HUES64 (cell line): ENCODE measurements around the gene MVB12B.

Experiments used
- H3K27ac ChIP-seq: 2 replicates; pipeline ENCODE4 v1.7.0; 2013; ENCODE audit warnings: low read depth, low read length, inconsistent platforms
- H3K27me3 ChIP-seq: 2 replicates; pipeline ENCODE4 v1.6.1; 2013; ENCODE audit warnings: mild to moderate bottlenecking, low read length; ENCODE audit not compliant: insufficient read depth
- H3K36me3 ChIP-seq: 2 replicates; pipeline ENCODE4 v1.6.1; 2013; ENCODE audit warnings: mild to moderate bottlenecking, low read length; ENCODE audit not compliant: insufficient read depth
- H3K4me1 ChIP-seq: 2 replicates; pipeline ENCODE4 v1.6.1; 2013; ENCODE audit warnings: mild to moderate bottlenecking, low read length, moderate library complexity; ENCODE audit not compliant: insufficient read depth
- H3K4me3 ChIP-seq: 2 replicates; pipeline ENCODE4 v1.5.1; 2013; ENCODE audit warnings: mild to moderate bottlenecking, low read length, moderate library complexity
- H3K9ac ChIP-seq: 2 replicates; pipeline ENCODE4 v1.6.1; 2013; ENCODE audit warnings: mild to moderate bottlenecking, low read depth, low read length
- H3K9me3 ChIP-seq: 2 replicates; pipeline ENCODE4 v1.6.1; 2013; ENCODE audit warnings: low read depth, low read length; ENCODE audit not compliant: insufficient read depth
- WGBS: fragments of 150-250, 120-280 bp; methylation state at CpG from one replicate; pipeline ENCODE4 v1.1.7; 2013; ENCODE audit warnings: missing lambda C conversion rate; 5-methylcytosine and 5-hydroxymethylcytosine counted together

The MVB12B gene

DNA sequence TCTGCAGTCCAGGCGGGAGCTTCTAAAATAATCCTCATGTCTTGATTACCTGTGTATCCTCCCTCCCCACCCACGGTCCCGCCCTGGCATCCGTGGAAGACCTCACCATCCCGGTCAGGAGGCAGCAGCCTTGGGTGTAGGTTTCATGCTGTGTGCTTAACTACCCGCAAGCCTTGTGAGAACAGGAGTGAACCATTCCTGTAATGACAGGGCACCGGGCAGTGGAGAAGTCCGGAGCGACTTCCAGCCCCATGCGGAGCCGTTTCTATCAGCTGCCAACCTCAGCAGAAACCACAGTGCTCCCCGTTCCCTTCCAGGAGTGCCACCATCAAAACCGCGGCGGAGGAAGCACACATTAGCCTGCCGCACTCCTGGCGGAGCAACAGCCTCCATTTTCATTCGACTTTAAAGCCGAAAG, 163.6 kb downstream of the MVB12B start:
- Histone ChIP-seq H3K27me3 (no peaks in the 10 kb centered on the region), H3K4me3 (no peak overlapping the region), H3K9me3 (no peaks in the 10 kb centered on the region), H3K27ac (no peak overlapping the region), H3K9ac (no peak overlapping the region), H3K36me3 (no peaks in the 10 kb centered on the region), H3K4me1 (peaks cover 6% of the 10 kb centered on the region; the same call in 1 of the 2 replicates)
- 66% methylated on average over 19 of the region's 19 CpGs for WGBS

DNA sequence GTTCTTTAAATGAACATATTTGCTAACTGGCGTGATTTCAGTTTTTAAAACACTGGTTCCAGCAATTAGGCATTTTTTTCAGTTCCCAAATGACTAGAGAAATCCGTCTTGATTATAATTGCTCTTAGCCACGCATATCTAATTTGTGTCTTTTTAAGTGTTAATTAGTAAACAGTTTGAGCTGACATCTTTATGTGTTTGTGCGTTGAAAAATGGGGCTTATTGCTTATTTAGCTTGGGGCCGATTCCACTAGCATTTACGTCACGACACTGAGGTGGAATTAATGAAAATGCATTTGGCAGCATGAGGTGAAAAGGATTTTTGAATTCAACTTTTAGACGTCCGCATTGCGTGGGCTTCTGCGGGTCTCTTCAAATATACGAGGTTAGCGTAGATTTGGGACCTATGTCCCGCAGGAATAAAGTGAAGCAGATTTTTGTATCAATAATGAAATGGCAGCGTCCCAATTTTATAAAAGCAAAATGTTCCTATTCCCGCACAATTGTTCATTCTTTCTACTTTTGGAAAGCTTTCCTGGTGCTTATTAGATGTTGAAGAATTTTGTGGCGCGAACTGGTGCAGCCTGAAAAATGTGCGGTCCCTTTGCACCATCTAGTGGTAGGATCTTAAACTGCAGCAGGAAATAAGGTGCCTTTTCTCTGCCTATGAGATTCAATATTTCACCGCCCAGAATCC, 164.4 kb downstream of the MVB12B start:
- Histone ChIP-seq H3K27me3 (no peaks in the 10 kb centered on the region), H3K4me1 (peaks cover 6% of the 10 kb centered on the region; the same call in 1 of the 2 replicates), H3K27ac (no peak overlapping the region), H3K36me3 (no peaks in the 10 kb centered on the region), H3K9ac (no peak overlapping the region), H3K4me3 (no peak overlapping the region), H3K9me3 (no peaks in the 10 kb centered on the region)
- WGBS: 70% methylated on average over 17 of the region's 20 CpGs

DNA sequence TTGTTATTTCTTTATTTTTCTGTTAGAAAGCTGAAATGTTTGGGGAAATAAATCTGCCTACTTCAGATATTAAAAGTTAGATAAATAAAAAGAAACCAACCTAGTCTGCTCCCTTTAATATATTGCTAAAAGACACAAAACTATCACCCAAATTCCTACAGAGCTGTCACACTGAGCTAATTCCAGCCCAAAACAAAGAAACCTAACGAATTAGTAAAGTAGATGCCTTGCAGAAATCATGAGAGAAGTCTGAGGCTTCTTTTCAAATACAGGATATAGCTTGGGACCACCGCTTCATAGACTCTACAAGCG, 164.9 kb downstream of the MVB12B start:
- whole genome bisulfite sequencing: 66% methylated on average over 3 of the region's 3 CpGs
- no peaks in the 10 kb centered on the region for H3K27me3 ChIP-seq

DNA sequence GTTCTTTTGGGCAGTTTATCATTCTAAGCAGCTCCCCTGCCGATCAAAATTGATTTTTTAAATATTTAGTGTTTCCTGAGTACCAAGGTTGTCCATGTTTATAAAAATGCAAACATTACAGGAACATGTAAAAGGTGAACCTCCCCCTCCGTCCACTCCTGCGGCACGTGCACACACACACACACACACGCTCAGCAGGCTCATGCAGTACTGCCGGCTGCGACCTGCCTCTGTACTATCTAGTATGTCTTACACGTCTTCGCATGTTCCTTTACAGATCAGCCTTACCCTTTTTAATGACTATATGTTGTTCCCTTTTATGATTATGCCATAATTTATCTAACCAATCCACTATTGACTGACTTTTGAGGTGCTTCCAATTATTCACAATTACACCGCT, 165.3 kb downstream of the MVB12B start:
- Histone ChIP-seq H3K27ac (no peak overlapping the region), H3K9me3 (no peaks in the 10 kb centered on the region), H3K4me1 (peaks cover 6% of the 10 kb centered on the region; the same call in 1 of the 2 replicates), H3K27me3 (no peaks in the 10 kb centered on the region), H3K36me3 (no peaks in the 10 kb centered on the region), H3K9ac (no peak overlapping the region), H3K4me3 (no peak overlapping the region)
- 83% methylated on average over 9 of the region's 10 CpGs for WGBS

More for the DNA sequence above, 164.9 kb downstream of the MVB12B start:
- no peaks in the 10 kb centered on the region for H3K9me3 ChIP-seq
- H3K27ac ChIP-seq: no peak overlapping the region
- H3K4me3 ChIP-seq: no peak overlapping the region
- H3K36me3 ChIP-seq: no peaks in the 10 kb centered on the region
- no peak overlapping the region for H3K9ac ChIP-seq
- H3K4me1 ChIP-seq: peaks cover 6% of the 10 kb centered on the region; the same call in 1 of the 2 replicates

DNA sequence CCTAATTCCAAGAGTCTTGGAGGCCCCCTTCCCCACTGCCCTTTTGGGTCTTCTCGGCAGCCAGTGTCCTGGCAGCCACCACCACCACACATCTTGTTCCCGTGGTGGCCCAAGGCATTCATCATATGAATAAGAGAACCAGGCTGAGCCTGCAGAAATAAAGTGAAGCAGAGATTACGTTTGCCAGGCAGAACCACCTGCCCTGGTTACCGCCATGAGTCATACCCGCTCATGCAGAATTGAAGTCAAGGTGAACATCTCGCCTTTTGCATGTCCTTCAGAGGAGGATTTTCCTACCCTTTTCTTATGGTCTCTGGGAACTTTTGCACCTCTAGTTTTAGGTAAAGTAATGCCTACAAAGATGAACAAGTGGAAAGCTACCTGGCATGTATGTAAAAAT, 167.6 kb downstream of the MVB12B start:
- Histone ChIP-seq H3K36me3 (no peaks in the 10 kb centered on the region), H3K4me3 (no peak overlapping the region), H3K9ac (no peak overlapping the region), H3K27ac (no peak overlapping the region), H3K4me1 (peaks cover 6% of the 10 kb centered on the region; the same call in 1 of the 2 replicates), H3K27me3 (peaks cover under 1% of the 10 kb centered on the region; the same call in 1 of the 2 replicates), H3K9me3 (no peaks in the 10 kb centered on the region)
- WGBS: 92% methylated on average over 6 of the region's 6 CpGs

DNA sequence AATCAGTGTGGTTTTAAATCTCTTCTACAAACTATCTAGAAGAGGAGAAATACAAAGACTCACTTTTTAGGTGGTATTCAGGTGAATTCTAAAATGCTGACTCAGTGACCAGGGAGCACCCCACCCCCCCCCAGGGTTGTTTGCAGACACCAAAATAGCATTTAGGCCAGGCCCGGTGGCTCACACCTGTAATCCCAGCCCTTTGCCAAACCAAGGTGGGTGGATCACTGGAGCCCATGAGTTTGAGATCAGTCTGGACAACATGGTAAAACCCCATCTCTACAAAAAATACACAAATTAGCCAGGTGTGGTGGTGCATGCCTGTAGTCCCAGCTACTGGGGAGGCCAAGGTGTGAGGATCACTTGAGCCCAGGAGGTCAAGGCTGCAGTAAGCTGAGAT, 168.1 kb downstream of the MVB12B start:
- Histone ChIP-seq H3K27me3 (peaks cover 5% of the 10 kb centered on the region), H3K9ac (no peak overlapping the region), H3K4me1 (peaks cover 6% of the 10 kb centered on the region; the same call in 1 of the 2 replicates), H3K9me3 (no peaks in the 10 kb centered on the region), H3K27ac (no peak overlapping the region), H3K36me3 (no peaks in the 10 kb centered on the region), H3K4me3 (no peak overlapping the region)
- 100% methylated on average over 1 of the region's 1 CpG for WGBS

DNA sequence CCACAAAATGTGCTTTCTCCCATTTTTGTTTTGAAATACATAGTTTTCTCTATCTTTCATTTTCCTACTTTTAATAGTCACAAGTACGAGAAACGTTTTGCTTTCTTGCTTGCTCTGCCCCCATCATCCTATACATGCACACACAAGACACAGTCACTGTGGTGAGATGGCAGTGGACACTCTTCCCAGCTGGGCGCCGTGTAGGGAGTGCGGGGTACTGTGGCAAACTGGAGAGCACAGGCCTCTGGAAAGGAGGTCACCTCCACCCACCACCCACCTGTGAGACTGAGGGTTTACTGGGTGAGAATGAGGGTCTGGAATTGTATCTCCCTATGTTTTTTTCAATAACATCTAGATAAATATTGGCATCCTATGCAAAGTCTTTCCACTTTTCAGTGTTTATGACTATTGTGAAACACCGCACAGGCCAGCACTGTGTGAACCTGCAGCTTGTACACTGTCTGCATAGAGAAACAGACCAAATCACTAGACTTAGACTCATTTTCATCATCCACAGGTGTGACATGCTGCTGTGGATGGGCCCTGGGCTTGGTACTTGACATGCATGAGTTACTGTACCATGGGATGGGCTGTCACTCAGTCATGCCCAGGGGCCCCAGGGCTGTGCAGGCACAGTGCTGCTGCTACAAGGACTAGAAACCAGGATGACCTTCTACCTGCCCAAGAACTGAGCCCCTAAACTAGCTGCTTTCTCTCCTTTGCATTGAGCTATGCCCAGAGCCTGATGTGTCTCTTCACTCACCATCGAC, 169.0 kb downstream of the MVB12B start:
- Histone ChIP-seq H3K27me3 (peaks cover 14% of the 10 kb centered on the region), H3K9me3 (no peaks in the 10 kb centered on the region), H3K4me1 (peaks cover 6% of the 10 kb centered on the region; the same call in 1 of the 2 replicates), H3K9ac (no peak overlapping the region), H3K36me3 (no peaks in the 10 kb centered on the region), H3K4me3 (no peak overlapping the region), H3K27ac (no peak overlapping the region)
- WGBS: 95% methylated on average over 7 of the region's 7 CpGs

DNA sequence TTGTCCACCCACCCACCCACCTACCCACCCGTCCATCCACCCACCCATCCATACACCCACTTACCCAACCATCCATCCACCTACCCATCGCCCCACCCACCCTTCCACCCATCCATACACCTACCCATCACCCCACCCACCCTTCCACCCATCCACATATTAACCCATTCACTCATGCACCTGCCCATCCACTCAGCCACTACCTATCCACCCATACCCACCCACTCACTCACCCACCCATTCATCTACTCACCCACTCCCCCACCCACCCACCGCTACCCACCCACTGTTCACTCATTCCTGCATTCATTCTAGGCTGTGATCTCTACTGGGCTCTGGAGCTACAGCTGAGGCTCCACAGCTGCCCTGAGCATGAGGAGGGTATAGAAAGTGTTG, 169.6 kb downstream of the MVB12B start:
- Histone ChIP-seq H3K27ac (no peak overlapping the region), H3K36me3 (no peaks in the 10 kb centered on the region), H3K9ac (no peak overlapping the region), H3K9me3 (no peaks in the 10 kb centered on the region), H3K27me3 (peaks cover 16% of the 10 kb centered on the region), H3K4me3 (no peak overlapping the region), H3K4me1 (peaks cover under 1% of the 10 kb centered on the region)
- WGBS: 76% methylated on average over 3 of the region's 3 CpGs

DNA sequence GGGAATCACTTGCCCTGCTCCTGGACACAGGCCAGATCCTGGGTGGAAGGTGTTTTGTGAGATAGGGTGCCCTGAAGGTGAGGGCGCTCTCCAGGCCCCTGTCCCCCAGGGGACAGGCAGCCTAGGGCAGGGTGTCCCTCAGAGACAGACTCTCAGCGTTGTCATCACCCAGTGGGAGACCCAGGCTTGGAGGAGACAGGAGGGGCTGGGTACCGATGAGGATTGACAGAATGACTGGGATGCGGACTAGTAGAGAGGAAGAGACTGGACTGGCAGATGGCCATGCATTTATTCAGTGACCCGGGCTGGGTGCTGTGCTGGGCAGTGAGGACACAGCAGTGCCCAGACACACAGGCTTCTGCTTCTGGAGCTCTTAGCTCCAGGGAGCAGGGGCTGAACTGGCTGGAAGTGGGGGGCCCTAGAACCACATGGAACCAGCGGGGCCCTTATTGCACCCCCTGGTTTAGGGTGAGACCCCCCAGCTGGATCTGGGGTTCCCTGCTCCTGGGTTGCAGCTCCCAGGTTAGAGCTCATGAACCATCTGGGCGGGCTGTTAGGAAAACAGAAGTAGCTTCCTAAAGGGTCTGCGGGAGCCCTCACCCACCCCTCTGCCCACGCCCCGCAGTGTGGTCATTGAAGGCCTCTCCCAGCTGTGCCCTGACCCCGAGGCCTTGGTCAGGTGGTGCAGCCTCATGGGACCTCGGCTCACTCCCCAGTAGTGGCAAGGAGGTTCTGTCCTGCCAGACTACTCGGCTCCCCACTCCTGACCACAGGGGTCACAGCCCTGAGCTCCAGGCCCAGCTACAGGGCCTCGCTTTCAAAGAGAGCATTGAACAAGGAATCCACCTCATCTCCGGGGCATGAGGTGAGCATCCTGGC, 170.4 kb downstream of the MVB12B start:
- peaks cover 16% of the 10 kb centered on the region for H3K27me3 ChIP-seq
- whole genome bisulfite sequencing: 92% methylated on average over 15 of the region's 15 CpGs
- H3K4me1 ChIP-seq: no peaks in the 10 kb centered on the region; the same call in 1 of the 2 replicates
- no peaks in the 10 kb centered on the region for H3K36me3 ChIP-seq
- H3K4me3 ChIP-seq: no peak overlapping the region
- H3K9ac ChIP-seq: no peak overlapping the region
- H3K27ac ChIP-seq: no peak overlapping the region
- no peaks in the 10 kb centered on the region for H3K9me3 ChIP-seq

DNA sequence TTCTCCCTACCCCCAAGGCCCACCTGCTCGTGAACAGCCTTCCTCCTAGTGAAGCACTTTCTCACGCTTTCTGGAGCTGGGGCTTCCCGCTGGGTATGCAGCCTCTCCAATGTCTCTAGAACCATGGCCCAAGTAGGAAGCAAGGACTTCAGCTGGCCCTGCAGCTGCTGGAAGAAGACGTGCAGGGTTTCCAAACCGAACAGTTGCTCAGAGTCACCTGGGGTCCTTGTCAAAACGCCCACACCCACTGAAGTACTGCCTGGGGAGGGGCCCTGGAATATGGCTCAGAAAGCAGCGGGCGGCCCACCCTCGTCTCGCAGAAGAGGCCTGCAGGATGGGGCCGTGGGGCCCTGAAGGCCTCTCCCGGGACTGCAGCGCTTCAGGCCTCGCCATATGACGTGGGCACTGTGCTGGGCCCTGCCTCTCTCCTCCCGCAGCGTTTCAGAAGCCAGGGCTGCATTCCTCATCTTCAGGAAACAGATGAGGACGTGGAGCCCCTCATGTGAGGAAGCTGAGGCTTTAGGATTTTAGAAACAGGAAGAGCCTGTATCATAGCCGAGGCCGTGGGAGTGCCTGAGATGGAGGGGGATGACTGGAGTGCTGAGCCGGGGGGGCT, 171.1 kb downstream of the MVB12B start:
- H3K27me3 ChIP-seq: peaks cover 16% of the 10 kb centered on the region
- WGBS: 87% methylated on average over 21 of the region's 21 CpGs
- H3K36me3 ChIP-seq: no peaks in the 10 kb centered on the region
- no peak overlapping the region for H3K27ac ChIP-seq
- H3K9me3 ChIP-seq: no peaks in the 10 kb centered on the region
- H3K9ac ChIP-seq: no peak overlapping the region
- no peaks in the 10 kb centered on the region; the same call in 1 of the 2 replicates for H3K4me1 ChIP-seq
- H3K4me3 ChIP-seq: no peak overlapping the region
